ENCODE data around the gene MKRN2OS.

- no peak for TF ChIP-seq HDAC2 (IDR thresholded peaks at IDR 0.05)
- no peak for TF ChIP-seq CTCF (IDR thresholded peaks at IDR 0.05)
- TF ChIP-seq JUN (IDR thresholded peaks at IDR 0.05) = no peak
Observed at GRCh38 chr3:12521010-12521409, 24.3 kb downstream of the MKRN2OS start.

Data from A549 (cell line).